ENCODE measurements around the gene SLC22A6.
A peak's percentile ranks its signal among the peaks of the same experiment; 100 is the strongest.

The SLC22A6 gene

DNA sequence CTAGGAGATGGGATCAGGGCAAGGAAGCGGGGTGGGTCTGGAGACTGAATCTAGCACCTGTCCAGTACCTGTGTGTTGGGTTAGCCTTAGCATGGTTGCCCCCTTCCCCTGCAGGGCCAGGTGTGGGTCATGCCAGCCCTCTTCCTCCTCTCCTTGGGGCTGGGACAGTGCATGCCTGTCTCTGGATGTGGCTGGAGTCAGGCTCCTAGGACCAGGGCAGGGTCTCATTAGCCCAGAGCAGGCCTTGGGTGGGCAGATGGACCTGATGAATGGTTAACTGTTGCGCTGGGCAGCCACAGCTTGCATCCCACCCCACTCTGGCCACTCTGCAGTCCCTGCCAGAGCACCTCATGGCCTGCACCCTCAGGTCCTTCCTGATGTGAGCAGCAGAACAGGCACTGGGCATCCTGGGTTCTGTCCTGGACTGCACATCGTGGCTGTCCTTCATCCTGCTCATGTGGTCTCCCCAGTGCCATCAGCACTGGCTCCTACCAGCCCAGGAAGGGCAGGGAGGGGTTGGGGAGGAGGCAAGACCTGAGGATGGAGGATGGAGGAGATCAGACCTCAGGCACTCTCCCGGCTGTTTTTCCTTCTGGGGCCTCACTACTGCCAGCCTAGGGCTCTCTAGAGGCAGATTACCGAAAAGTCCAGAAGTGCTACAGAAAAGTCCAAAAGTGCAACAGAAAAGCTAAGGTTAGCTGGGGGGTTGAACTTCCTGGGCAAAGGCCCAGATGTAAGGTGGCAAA, 50.8 kb downstream of the SLC22A6 start:
- H3K4me3 ChIP-seq: no peak overlapping the region
- DNase-seq: peak in 1 of 2 donors; percentile 1

GRCh38 chr11:62933285-62933684, 51.5 kb downstream of the SLC22A6 start:
- DNase-seq: no peak
- intact Hi-C loops (cut with DNase I; ENCODE audit: low total_unique reads): no loop called here
- peaks cover 0 to 6% of the 10 kb centered on the region in 2 donors for H3K27me3 ChIP-seq
- no peaks in the 10 kb centered on the region for H3K9me3 ChIP-seq
- no peaks in the 10 kb centered on the region for H3K4me1 ChIP-seq
- TF ChIP-seq, protein P1, sequence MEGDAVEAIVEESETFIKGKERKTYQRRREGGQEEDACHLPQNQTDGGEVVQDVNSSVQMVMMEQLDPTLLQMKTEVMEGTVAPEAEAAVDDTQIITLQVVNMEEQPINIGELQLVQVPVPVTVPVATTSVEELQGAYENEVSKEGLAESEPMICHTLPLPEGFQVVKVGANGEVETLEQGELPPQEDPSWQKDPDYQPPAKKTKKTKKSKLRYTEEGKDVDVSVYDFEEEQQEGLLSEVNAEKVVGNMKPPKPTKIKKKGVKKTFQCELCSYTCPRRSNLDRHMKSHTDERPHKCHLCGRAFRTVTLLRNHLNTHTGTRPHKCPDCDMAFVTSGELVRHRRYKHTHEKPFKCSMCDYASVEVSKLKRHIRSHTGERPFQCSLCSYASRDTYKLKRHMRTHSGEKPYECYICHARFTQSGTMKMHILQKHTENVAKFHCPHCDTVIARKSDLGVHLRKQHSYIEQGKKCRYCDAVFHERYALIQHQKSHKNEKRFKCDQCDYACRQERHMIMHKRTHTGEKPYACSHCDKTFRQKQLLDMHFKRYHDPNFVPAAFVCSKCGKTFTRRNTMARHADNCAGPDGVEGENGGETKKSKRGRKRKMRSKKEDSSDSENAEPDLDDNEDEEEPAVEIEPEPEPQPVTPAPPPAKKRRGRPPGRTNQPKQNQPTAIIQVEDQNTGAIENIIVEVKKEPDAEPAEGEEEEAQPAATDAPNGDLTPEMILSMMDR (IDR thresholded peaks at IDR 0.05): no peak
- no peaks in the 10 kb centered on the region for H3K36me3 ChIP-seq
- no peak overlapping the region for H3K4me3 ChIP-seq
- no peak overlapping the region for H3K27ac ChIP-seq

More for the DNA sequence above, 50.8 kb downstream of the SLC22A6 start:
- no peaks in the 10 kb centered on the region for H3K36me3 ChIP-seq
- H3K27me3 ChIP-seq: peaks cover 0 to 5% of the 10 kb centered on the region in 2 donors
- intact Hi-C loops (cut with DNase I; ENCODE audit: low total_unique reads): no loop called here
- TF ChIP-seq, protein P1 (IDR thresholded peaks at IDR 0.05): no peak
- no peaks in the 10 kb centered on the region for H3K9me3 ChIP-seq
- H3K4me1 ChIP-seq: no peaks in the 10 kb centered on the region
- H3K27ac ChIP-seq: no peak overlapping the region

GRCh38 chr11:62931499-62932278, 53.1 kb downstream of the SLC22A6 start:
- intact Hi-C loops (cut with DNase I; ENCODE audit: low total_unique reads): no loop called here
- Histone ChIP-seq H3K4me3 (no peak overlapping the region), H3K9me3 (no peaks in the 10 kb centered on the region), H3K27me3 (peaks cover 0 to 22% of the 10 kb centered on the region in 2 donors), H3K4me1 (peaks cover 0 to 5% (median under 1%) of the 10 kb centered on the region in 4 donors), H3K27ac (no peak overlapping the region), H3K36me3 (no peaks in the 10 kb centered on the region)
- TF ChIP-seq, protein P1 (IDR thresholded peaks at IDR 0.05): no peak
- no peak for DNase-seq

GRCh38 chr11:62930666-62931065, 54.1 kb downstream of the SLC22A6 start:
- H3K27ac ChIP-seq: no peak overlapping the region
- peaks cover 0 to 32% of the 10 kb centered on the region in 2 donors for H3K27me3 ChIP-seq
- no peak for DNase-seq
- intact Hi-C loops (cut with DNase I; ENCODE audit: low total_unique reads): no loop called here
- peaks cover 0 to 14% (median 11%) of the 10 kb centered on the region in 4 donors for H3K4me1 ChIP-seq
- TF ChIP-seq, protein P1 (IDR thresholded peaks at IDR 0.05): no peak
- no peaks in the 10 kb centered on the region for H3K36me3 ChIP-seq
- H3K4me3 ChIP-seq: no peak overlapping the region
- H3K9me3 ChIP-seq: no peaks in the 10 kb centered on the region

DNA sequence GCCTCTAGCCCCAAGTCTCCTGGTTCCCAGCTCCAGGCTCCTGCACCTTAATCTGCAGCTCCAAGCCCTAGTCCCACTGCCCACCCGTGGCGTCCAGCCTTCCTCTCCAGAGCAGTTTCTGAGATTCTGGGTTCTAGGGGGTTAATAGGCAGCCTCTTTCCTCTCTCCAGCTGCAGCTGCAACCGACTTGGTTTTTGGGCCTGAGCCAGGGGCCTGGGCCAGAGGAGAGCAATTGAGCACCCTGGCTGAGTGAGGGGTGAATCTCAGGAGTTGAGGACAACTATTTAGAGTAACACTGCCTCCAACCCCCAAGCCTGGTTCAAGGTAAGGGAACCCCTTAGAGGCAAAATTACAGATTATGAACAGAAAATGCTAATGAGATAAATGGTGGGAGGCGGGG, 54.6 kb downstream of the SLC22A6 start:
- Histone ChIP-seq H3K4me1 (peaks cover 0 to 16% (median 14%) of the 10 kb centered on the region in 4 donors), H3K27me3 (peaks cover 0 to 37% of the 10 kb centered on the region in 2 donors), H3K27ac (no peak overlapping the region), H3K9me3 (no peaks in the 10 kb centered on the region), H3K36me3 (no peaks in the 10 kb centered on the region), H3K4me3 (no peak overlapping the region)
- TF ChIP-seq, protein P1 (IDR thresholded peaks at IDR 0.05): no peak
- DNase-seq: no peak
- intact Hi-C loops (cut with DNase I; ENCODE audit: low total_unique reads): no loop called here
